GM18526 (cell line): ENCODE measurements around the gene GNB1.

Experiments
- POLR2A ChIP-seq: IDR thresholded peaks from 3 replicates; pipeline ENCODE4 v1.6.1; 2011; ENCODE audit not compliant: insufficient read length; ENCODE audit errors: extremely low read depth

GNB1 gene

DNA sequence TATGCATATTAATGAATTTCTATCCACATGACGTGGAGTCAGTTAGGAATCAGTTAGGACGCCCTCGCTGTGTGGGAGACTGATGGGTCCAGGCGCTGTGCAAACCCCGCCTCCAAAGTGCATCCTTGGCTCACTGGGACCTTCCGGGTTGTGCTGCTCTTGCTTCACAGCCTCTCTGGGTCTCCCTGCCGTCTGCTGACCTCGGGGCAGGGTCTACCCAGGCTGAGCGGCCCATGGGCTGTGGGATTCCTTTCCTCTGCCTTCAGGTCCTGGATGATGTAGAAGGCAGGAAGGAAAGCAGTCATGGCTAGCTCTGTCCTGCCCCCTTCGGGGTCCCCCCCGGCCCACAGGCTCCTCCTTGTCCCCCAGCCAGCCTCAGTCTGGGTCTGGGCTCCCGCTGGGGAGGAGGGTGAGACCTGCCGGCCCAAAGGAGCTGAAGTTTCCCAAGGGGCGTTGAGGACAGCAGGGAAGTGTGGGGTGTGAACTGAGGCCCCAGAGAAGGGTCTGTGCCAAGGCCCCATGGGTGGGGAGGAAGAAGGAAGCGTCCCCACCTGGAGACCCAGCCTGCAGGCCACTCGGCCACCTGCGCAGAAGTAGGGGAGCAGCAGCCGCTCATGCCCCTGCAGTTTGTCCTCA is 142.1 kb downstream of the GNB1 start:
- TF ChIP-seq POLR2A, result no peak
